Subcutaneous adipose tissue (tissue), 4 donors: ENCODE data around the gene SRPX. TPM values are rescaled to one million over a fixed set of nuclear protein-coding genes. Genes with fewer than 3 reads are reported as not detected.

ENCODE experiments used
- total RNA-seq, 4 donors: library from RNA; depleted of rRNA; stranded (reverse); fragments of >200 nt; gene quantifications; one replicate each; pipeline ENCODE4 v1.1.0, GENCODE V29; 2016
- TF ChIP-seq, protein P1 (sequence below): fragments of 450-650 bp; IDR thresholded peaks from one replicate; pipeline ENCODE4 v1.5.1; 2016; ENCODE audit warnings: low read depth, mild to moderate bottlenecking, control low read depth, antibody characterized with exemption, moderate library complexity

Gene SRPX
- total RNA-seq, 4 donors from 2014 or later = 307 to 378 (median 349) TPM

GRCh38 chrX:38172596-38172995, 48.1 kb downstream of the SRPX start:
- TF ChIP-seq, protein P1, sequence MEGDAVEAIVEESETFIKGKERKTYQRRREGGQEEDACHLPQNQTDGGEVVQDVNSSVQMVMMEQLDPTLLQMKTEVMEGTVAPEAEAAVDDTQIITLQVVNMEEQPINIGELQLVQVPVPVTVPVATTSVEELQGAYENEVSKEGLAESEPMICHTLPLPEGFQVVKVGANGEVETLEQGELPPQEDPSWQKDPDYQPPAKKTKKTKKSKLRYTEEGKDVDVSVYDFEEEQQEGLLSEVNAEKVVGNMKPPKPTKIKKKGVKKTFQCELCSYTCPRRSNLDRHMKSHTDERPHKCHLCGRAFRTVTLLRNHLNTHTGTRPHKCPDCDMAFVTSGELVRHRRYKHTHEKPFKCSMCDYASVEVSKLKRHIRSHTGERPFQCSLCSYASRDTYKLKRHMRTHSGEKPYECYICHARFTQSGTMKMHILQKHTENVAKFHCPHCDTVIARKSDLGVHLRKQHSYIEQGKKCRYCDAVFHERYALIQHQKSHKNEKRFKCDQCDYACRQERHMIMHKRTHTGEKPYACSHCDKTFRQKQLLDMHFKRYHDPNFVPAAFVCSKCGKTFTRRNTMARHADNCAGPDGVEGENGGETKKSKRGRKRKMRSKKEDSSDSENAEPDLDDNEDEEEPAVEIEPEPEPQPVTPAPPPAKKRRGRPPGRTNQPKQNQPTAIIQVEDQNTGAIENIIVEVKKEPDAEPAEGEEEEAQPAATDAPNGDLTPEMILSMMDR = no peak

DNA sequence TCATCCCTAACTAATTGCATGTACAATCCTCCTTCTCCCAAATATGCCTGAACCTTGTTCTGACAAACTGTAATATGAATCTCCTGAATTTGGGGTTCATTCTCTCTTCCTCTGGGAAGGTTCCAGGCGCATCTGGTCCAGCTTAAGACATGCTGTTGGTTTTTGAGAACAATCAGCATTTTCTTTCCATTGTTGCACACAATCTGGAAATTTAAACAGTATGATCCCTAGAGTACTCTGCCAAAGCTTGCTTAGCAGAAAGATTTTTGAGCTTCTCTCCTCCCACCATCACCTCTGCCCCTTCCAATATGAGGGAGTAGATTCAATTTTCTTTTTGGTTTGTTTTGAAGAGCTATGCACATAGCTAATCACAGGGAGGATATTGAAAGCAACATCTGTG, 50.1 kb downstream of the SRPX start:
- TF ChIP-seq, protein P1 = no peak

DNA sequence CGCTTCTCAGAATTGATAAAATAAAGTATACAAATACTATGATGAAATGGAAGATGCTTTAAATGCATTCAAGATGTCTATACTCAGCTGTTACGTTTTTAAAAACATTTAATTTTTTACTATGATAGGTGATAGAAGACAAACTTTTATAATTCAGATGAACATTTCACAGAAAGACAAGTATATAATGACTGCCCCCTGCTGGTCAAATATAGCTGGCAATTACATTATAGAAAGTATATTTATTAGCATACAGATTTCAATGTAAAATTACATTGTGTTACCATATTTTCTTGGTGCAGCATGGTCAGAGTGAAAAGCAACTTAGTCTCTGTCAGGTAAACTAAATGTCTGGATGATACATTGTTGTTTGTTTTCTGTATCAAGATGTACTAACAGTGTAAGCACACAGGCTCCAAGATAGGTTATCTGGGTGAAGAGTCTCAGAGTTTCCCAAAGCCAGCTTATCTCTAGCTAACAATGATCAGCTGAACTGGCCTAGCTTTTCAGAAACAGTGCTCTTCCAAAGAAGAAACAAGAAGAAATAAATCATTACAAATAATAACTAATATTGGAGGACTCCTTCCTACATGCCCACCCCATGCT, 54.1 kb downstream of the SRPX start:
- TF ChIP-seq, protein P1 = no peak

DNA sequence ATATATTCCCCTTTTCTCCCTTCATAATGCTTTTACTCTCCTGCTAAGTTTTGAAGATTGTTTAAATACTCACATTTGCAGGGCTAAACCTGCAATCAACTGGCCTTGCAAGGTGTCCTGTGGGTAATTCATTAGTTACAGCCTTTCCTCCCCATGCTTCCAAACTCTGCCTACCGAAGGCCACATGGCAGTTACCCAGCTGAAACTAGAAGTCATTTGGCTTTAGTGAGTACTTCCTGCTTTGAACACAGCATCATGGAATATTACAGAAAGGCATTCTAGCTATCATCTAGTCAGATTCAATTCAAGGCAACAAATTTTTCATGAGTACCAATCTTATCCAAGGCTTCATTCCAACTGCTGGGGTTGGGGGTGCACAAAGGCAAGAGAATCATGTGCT, 55.6 kb downstream of the SRPX start:
- TF ChIP-seq, protein P1 = no peak

DNA sequence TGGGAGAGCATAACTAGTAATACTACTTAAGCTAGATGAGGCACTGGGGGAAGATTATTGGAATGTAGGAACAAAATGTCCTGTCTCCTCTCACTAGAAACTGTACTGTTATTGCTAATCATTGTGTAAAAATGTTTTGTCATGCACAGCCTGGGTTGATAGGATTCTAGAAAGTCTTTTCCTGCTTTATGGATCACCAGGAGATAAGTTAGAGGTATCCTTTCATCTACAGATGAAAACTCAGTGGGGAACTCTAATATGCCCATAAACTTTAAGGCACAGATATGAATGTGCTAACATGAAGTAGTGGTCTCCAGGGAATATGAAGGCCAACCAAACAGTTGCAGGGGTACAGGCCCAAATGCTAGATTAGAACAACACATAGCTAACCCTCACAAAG, 57.5 kb downstream of the SRPX start:
- TF ChIP-seq, protein P1 = no peak

DNA sequence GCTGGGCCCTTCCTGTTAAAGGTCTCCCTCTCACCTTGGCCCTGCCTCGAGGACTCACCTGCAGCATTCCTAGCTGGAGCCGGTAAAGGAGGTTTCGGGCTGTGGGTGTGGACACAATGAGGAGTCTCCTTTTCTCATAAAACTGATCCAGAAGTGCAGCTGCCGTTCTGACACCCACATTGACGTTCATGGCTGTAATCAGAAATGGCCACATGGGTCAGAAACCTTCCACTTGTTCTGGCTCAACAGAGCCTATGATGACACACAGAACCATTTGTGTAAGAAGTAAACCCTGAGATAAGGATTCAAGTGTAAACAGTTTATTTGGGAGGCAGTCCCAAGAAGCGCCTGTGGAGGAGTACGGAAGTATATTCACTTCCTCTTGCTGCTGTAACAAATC, 63.8 kb downstream of the SRPX start:
- TF ChIP-seq, protein P1 = no peak

DNA sequence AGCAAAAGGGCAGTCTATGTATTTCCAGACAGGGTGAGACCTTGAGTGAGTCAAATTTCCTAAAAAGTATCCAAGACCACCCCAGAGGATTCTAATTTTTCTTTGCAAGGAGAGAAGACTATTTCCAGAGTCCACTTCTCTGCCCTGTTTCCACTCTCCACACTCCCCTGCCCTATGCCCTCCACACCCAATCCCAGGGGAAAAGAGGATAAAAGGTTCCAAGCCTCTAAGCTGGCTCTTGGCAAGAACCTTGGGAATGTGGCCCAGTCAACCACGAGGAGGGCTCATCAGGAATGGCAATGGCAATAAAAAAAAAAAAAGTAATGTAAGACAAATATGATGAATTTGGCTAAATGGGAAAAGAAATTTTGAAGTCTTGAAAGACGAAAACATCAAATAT, 65.9 kb downstream of the SRPX start:
- TF ChIP-seq, protein P1 = no peak
